Measurements from ENCODE around the gene TTC17. TPM values are rescaled to one million over a fixed set of nuclear protein-coding genes. Genes with fewer than 3 reads are reported as not detected.
"Not testable (repeated sequence)": the region's sequence is repeated elsewhere in the genome, so short reads cannot be mapped to it uniquely, and the experiment has no call there.

TTC17 gene
- total RNA-seq, 1 donor from 2014 or later, result 58.5 TPM

DNA sequence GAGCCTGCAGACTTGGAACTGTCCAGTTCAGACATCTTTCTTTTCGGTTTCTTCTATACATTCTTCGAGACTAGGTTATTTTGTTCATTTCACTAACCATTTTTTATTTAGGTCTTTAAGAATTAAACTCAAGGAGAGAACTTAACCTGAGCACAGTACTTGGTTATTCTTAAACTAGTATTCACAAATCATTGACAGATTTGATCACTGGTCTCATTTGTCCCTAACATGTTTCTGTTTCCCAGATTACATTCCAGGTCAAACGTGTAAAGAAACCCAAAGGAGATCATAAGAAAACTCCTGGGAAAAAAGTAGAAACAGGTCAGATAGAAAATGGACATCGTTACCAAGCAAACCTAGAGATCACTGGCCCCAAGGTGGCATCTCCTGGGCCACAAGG is 85.1 kb downstream of the TTC17 start:
- H3K4me3 ChIP-seq (ENCODE audit: low read depth, low read length), result no peak overlapping the region
- H3K27me3 ChIP-seq (ENCODE audit: control insufficient read depth, insufficient read depth, low read length), result no peaks in the 10 kb centered on the region
- TF ChIP-seq, protein P1, sequence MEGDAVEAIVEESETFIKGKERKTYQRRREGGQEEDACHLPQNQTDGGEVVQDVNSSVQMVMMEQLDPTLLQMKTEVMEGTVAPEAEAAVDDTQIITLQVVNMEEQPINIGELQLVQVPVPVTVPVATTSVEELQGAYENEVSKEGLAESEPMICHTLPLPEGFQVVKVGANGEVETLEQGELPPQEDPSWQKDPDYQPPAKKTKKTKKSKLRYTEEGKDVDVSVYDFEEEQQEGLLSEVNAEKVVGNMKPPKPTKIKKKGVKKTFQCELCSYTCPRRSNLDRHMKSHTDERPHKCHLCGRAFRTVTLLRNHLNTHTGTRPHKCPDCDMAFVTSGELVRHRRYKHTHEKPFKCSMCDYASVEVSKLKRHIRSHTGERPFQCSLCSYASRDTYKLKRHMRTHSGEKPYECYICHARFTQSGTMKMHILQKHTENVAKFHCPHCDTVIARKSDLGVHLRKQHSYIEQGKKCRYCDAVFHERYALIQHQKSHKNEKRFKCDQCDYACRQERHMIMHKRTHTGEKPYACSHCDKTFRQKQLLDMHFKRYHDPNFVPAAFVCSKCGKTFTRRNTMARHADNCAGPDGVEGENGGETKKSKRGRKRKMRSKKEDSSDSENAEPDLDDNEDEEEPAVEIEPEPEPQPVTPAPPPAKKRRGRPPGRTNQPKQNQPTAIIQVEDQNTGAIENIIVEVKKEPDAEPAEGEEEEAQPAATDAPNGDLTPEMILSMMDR (IDR thresholded peaks at IDR 0.05; ENCODE audit: insufficient read depth, low read length, poor library complexity, severe bottlenecking), result no peak
- no peak for DNase-seq (ENCODE audit: low read depth)
- peaks cover 2% of the 10 kb centered on the region for H3K36me3 ChIP-seq (ENCODE audit: control insufficient read depth, insufficient read depth, low read length)

DNA sequence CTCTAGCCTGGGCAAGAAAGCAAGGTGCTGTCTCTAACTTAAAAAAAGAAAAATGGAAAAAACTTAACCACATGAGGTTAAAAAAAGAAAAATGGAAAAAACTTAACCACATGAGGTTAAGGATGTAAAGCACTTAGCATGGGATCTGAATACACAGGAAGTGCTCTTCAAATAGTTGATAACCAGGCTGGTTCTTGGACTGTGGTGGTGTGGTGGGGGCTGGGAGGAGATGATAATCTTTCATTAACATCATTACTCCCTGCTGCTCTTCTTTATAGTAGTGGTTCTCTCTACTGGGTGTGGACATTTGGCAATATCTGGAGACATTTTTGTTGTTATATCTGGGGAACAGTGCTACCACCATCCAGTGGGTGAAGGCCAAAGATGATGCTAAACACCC is 88.4 kb downstream of the TTC17 start:
- Histone ChIP-seq H3K27me3 (ENCODE audit: control insufficient read depth, insufficient read depth, low read length) (no peaks in the 10 kb centered on the region), H3K4me3 (ENCODE audit: low read depth, low read length) (no peak overlapping the region), H3K36me3 (ENCODE audit: control insufficient read depth, insufficient read depth, low read length) (peaks cover 1% of the 10 kb centered on the region)
- TF ChIP-seq, protein P1 (IDR thresholded peaks at IDR 0.05; ENCODE audit: insufficient read depth, low read length, poor library complexity, severe bottlenecking), result no peak
- DNase-seq (ENCODE audit: low read depth), result no peak

DNA sequence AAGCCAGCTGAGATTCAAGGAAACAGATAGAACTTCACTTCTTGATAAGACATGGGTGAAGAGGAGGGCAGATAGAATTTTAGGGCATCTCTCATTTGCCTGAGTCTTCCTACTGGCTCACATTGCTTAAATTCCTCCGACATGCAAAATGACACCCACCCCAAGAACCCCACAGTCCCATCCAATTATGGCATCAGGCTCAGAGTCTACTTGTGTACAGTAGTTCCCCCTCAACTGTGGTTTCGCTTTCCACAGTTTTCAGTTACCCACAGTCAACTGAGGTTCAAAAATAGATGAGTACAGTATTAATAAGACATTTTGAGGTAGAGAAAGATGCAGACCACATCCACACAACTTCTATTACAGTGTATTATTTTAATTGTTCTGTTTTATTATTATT is 99.8 kb downstream of the TTC17 start:
- H3K4me3 ChIP-seq (ENCODE audit: low read depth, low read length), result no peak overlapping the region
- H3K36me3 ChIP-seq (ENCODE audit: control insufficient read depth, insufficient read depth, low read length), result no peaks in the 10 kb centered on the region
- TF ChIP-seq, protein P1 (IDR thresholded peaks at IDR 0.05; ENCODE audit: insufficient read depth, low read length, poor library complexity, severe bottlenecking), result no peak
- no peaks in the 10 kb centered on the region for H3K27me3 ChIP-seq (ENCODE audit: control insufficient read depth, insufficient read depth, low read length)
- no peak for DNase-seq (ENCODE audit: low read depth)

DNA sequence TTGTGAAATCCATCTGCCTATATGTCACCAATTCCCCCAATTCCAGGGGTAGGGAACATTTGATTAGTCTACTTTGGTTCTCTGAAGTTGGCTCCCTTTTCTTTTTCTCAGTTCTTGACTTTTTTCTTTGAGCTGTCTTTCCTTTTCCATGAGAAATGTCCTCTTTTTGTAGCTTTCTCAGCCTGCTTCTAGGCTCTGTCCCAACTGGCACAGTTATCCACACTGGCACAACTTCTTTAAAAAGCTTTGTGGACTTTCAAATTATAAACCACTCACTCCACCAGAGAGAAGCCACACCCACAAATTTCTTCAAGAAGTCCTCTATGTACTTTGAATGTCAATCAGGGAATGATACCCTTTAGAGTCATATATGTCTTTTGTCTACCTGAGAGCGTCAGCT is 100.5 kb downstream of the TTC17 start:
- TF ChIP-seq, protein P1 (IDR thresholded peaks at IDR 0.05; ENCODE audit: insufficient read depth, low read length, poor library complexity, severe bottlenecking), result no peak
- Histone ChIP-seq H3K36me3 (ENCODE audit: control insufficient read depth, insufficient read depth, low read length) (no peaks in the 10 kb centered on the region), H3K27me3 (ENCODE audit: control insufficient read depth, insufficient read depth, low read length) (no peaks in the 10 kb centered on the region), H3K4me3 (ENCODE audit: low read depth, low read length) (no peak overlapping the region)
- DNase-seq (ENCODE audit: low read depth), result no peak

DNA sequence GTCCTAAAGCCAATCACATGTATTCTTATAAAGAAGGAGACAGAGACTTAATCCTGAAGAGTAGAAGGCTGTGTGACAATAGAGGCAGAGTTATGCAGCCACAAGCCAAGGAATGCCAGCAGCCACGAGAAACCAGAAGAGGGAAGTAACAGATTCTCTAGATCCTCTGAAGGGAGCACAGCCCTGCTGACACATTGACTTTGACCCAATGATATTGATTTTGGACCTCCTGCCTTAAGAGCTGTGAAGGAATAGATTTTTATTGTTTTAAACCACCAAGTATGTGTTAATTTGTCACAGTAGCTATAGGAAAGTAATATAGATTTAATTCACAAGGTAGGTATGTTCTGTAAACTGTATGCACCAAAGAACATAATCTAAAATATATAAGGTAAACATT is 103.6 kb downstream of the TTC17 start:
- Histone ChIP-seq H3K36me3 (ENCODE audit: control insufficient read depth, insufficient read depth, low read length) (no peaks in the 10 kb centered on the region), H3K4me3 (ENCODE audit: low read depth, low read length) (no peak overlapping the region), H3K27me3 (ENCODE audit: control insufficient read depth, insufficient read depth, low read length) (no peaks in the 10 kb centered on the region)
- TF ChIP-seq, protein P1 (IDR thresholded peaks at IDR 0.05; ENCODE audit: insufficient read depth, low read length, poor library complexity, severe bottlenecking), result no peak
- DNase-seq (ENCODE audit: low read depth), result no peak

DNA sequence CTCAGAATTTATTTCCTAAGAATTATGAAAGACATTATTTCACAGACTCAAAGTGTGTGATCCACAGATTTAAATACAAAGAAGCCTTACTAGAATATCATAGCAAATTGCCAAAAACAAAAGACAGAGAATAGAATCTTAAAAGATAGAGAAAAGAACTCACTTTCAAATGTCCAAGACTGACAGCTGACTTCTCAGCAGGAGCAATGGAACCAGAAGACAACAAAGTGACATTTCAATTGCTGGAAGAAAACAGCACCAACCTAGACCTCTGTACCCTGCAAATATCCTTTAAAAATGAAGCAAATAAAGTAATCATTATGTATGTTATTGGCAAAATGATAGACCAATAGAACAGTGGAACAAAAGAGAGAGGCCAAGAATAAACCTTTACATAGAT is 109.2 kb downstream of the TTC17 start:
- no peak for DNase-seq (ENCODE audit: low read depth)
- H3K36me3 ChIP-seq (ENCODE audit: control insufficient read depth, insufficient read depth, low read length), result no peaks in the 10 kb centered on the region

DNA sequence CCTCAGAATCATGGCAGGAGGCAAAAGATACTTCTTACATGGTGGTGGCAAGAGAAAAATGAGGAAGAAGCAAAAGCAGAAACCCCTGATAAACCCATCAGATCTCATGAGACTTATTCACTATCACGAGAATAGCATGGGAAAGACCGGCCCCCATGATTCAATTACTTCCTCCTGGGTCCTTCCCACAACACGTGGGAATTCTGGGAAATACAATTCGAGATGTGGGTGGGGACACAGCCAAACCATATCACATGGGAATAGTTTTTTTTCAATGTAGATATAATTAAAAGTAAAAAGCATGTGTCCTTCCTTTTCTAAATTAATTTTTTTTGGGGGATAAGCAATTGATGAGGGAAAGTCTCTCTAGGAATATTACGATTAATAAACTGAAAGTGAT is 118.8 kb downstream of the TTC17 start:
- not testable (repeated sequence) for H3K4me3 ChIP-seq (ENCODE audit: low read depth, low read length); H3K27me3 ChIP-seq (ENCODE audit: control insufficient read depth, insufficient read depth, low read length); DNase-seq (ENCODE audit: low read depth); H3K36me3 ChIP-seq (ENCODE audit: control insufficient read depth, insufficient read depth, low read length)

More for the DNA sequence above, 109.2 kb downstream of the TTC17 start:
- no peak overlapping the region for H3K4me3 ChIP-seq (ENCODE audit: low read depth, low read length)
- no peaks in the 10 kb centered on the region for H3K27me3 ChIP-seq (ENCODE audit: control insufficient read depth, insufficient read depth, low read length)
- TF ChIP-seq, protein P1 (IDR thresholded peaks at IDR 0.05; ENCODE audit: insufficient read depth, low read length, poor library complexity, severe bottlenecking), result no peak
